HG03432 (cell line): ENCODE results near the gene HDAC10.
"Not testable (repeated sequence)": the region's sequence is repeated elsewhere in the genome, so short reads cannot be mapped to it uniquely, and the experiment has no call there.

Source experiments
- ATAC-seq: cut with Tn5 transposase; IDR thresholded peaks from one replicate; pipeline ENCODE4 v1.9.1; 2021; ENCODE audit warnings: mild to moderate bottlenecking, moderate library complexity; ENCODE audit not compliant: unreplicated experiment

Gene HDAC10

DNA sequence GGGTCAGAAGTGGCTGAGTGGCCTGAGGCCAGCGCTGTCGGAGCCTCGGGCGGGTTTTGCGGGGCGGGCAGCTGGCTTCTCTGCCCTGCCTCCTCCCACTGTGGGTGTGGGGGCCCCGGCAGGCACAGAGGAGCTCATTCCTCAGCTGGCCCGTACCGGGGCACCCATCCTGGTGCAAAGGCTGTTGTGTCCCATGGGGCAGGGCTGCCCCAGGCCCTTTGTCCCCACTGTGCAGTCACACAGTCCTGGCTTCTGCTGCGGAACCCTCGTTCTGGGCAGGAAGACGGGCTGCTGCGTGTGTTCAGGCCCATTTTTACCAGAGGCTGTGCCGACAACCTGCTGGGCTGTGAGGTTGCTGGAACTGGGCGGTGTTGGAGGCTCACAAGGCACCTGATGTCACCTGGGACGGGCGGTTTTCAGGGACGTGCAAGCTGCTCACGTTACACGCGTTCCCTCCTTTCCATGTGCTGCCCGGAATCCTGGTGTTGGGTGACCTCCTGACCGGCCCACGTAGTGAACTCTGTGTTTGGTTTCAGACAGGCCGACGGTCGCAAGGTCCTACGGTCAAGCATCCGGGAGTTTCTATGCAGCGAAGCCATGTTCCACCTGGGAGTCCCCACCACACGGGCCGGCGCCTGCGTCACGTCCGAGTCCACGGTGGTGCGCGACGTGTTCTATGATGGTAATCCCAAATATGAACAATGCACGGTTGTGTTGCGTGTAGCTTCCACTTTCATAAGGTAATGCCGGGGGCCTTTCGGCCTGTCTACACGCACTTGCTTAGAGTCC lies 45.1 kb downstream of the HDAC10 start:
- ATAC-seq = no peak

DNA sequence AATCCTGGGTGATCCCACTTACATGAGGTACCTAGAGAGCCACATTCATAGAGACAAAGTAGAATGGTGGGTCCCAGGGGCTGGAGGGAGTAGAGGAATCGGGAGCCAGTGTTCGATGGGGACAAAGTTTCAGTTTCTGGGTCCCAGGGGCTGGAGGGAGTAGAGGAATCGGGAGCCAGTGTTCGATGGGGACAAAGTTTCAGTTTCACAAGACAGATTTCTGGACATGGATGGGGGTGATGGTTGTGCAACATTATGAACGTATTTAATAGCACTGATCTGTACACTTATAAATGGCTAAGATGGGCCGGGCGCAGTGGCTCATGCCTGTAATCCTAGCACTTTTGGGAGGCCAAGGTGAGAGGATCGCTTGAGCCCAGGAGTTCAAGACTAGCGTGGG lies 46.1 kb downstream of the HDAC10 start:
- ATAC-seq = not testable (repeated sequence)

DNA sequence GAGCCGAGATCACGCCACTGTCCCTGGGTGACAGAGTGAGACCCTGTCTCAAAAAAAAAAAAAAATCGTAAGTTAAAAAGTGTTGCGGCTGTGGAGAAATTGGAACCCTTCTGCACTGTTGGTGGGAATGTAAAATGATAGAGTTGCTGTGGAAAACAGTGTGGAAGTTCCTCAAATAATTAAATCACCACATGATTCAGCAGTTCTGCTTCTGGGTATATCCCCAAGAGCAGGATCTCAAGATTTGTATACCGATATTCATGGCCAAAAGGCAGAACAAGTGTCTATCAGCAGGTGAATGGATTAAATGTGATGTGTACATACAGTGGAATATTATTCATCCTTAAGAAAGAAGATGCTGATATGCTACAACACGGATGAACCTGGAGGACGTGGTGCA lies 46.5 kb downstream of the HDAC10 start:
- no peak for ATAC-seq

DNA sequence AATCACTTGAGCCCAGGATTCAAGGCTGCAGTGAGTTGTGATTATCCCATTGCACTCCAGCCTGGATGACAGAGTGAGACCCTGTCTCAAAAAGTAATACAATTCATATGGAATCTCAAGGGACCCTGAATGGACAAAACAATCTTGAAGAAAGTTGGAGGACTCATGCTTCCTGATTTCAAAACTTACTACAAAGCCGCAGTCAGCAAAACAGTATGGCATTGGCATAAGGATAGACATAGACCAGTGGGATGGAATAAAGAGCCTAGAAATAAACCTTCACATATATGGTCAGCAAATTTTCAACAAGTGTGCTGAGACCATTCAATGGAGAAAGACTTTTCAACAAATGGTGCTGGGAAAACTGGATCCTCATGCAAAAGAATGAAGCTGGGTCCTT lies 47.8 kb downstream of the HDAC10 start:
- no peak for ATAC-seq

DNA sequence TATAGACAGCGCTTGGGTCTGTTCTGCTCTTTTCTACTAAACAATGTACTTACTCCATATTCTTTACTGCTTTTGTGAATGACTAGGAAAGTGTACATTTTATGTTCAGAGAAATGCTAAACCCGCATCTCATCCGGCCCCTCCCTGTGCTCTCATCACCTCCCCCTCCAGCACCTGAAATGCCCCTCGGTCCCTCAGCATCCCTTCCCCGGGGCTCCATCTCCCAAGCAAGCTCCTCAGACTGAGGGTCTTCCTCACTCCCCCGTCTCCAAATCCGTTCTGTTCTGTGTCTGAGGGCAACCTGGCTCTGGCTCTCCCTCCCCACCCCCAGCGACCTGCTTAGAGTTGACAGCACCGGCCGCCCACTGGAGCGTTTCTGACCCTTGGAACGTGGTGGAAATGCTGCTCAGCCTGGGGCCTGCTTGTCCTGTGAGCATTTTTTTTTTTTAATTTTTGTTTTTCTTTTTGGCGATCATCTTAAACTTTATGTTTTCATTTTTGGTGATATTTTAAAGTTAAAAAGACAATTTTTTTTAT lies 48.9 kb downstream of the HDAC10 start:
- no peak for ATAC-seq

DNA sequence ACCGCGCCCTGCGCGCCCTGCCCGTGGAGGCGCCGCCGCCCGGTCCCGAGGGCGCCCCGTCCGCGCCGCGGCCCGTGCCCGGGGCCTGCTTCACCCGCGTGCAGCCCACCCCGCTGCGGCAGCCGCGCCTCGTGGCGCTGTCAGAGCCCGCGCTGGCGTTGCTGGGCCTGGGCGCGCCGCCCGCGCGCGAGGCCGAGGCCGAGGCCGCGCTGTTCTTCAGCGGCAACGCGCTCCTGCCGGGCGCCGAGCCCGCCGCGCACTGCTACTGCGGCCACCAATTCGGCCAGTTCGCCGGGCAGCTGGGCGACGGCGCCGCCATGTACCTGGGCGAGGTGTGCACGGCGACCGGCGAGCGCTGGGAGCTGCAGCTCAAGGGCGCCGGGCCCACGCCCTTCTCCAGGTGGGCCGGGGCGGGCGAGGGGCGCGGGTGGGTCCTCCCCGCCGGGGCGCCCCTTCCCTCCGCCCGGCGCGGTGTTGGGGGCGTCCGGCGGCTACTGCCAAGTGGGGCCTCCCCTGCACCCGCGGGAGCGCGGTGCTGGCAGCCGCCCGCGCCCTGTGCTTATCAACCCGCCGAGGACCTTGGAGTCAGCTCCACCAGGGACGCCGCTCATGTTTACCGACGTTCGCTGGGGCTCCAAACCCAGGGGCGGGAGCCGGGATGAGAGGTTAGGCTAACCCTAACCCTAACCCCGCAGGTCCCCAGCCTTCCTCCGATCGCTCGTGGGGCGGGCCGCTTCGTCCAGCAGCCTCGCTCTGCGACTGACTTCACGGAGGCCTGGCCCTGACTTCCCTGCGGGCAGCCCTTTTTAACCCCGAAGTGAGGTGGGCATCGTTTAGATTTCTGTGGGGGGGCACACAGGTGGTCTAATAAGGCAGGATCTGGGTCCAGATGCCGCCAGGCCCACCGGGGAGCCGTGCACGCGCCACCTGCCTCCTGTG lies 49.6 kb downstream of the HDAC10 start:
- ATAC-seq = peak; percentile 15

DNA sequence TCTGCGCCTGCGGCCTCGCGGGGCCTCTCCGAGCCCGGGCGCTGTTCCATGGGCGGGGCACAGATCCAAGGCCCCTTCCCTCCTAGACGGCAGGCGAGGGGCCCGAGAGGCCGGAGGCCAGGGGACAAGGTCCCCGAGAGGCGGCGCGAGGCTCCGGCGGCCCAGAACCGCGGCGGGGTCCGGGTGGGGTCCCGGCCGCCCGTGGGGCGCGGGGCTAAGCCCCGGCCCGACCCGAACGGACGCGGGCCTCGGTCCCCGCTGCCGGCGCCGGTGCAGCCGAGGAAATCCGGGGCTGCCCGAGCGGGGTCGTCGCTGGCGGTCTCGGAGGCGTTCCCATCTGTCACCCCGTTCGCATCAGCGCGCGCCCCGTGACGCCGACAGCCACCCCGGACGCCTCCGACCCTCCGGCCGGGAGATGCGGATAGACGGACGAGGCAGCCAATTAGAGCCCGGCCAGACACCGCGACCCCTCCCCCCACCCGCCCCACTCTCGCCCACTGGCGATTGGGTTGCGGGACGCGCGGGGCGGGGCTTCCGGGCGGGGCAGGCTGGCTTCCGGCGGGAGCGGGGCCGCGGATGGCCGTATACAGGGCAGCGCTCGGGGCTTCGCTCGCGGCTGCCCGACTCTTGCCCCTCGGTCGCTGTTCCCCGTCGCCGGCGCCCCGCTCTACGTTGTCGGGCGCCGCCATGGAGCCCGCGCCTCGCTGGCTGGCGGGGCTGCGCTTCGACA lies 50.4 kb downstream of the HDAC10 start, which contains the start of gene SELENOO:
Gene SELENOO (plus strand): TSS at position 551 of the 730 bp plus-strand sequence. CDS start 26 bp downstream, at position 577.
- peak; percentile 67 for ATAC-seq

DNA sequence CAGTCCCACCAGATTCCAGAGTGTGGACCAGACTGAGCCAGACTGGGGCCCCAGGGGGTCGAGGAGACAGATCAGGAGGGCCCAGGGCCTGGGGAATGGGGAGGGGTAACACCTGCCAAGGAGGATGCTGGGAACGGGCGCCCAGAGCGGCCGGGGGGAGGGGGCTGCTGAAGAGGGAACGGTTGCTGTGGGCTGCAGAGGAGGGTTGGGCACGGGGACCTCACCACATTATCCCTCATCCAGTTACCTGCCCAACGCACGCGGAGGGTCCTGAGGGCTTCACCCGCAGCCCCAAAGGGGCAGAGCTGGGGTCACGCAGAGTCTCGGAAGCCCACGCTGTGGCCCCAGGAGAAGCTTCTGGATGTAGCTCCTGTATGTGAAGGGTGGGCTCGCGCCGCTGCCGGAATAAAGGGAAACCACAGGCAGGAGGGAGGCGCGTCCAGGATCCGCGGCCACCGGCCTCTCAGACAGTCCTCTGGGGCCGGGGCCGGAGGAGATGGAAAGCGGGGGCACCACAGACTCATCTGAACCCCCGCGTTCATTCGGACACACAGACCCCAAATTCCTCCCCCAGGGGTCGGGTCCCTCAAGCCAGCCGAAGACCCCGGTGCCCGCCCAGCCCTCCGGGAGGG lies 51.1 kb downstream of the HDAC10 start:
- no peak for ATAC-seq

DNA sequence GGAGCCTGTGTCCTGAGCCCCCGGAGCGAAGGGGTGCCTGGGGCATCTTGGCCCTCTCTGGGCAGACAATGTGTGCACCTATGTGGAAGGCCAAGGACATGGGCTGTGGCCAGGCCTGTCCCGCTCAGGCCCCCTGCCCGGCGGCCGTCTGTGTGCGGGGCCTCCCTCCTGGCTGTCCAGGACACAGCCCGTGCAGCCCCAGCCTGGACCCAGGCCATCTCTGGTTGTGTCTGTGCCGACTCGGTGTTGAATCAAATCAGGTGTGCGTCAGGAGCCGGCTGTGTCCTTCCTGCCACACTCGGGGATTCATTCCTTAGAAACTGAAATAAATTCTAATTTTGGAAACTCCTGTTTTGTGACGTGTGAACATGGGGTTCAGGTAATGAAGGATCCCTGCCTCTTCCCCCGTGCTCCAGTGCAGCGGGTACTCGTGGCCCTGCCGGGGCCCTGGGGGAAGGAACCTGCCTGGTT lies 51.8 kb downstream of the HDAC10 start:
- no peak for ATAC-seq

DNA sequence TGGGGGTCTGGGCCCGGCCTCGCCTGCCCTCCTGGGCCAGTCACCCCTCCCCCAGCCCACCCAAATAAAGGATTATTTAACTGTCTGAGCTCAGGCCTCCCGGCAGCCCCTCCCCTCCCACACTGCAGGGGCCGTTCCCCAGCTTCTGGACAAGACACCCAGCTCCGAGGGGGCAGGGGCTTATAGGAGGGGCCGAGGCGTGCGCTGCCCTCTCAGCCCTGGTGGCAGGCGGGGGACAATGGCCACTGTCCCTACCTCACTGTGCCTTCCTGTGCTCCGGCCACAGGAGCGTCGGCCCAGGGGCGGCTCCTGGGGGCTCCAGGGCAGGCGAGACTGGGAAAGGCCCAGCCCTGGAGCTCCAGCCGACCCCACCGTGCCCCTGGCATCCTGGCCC lies 52.4 kb downstream of the HDAC10 start:
- ATAC-seq = no peak

DNA sequence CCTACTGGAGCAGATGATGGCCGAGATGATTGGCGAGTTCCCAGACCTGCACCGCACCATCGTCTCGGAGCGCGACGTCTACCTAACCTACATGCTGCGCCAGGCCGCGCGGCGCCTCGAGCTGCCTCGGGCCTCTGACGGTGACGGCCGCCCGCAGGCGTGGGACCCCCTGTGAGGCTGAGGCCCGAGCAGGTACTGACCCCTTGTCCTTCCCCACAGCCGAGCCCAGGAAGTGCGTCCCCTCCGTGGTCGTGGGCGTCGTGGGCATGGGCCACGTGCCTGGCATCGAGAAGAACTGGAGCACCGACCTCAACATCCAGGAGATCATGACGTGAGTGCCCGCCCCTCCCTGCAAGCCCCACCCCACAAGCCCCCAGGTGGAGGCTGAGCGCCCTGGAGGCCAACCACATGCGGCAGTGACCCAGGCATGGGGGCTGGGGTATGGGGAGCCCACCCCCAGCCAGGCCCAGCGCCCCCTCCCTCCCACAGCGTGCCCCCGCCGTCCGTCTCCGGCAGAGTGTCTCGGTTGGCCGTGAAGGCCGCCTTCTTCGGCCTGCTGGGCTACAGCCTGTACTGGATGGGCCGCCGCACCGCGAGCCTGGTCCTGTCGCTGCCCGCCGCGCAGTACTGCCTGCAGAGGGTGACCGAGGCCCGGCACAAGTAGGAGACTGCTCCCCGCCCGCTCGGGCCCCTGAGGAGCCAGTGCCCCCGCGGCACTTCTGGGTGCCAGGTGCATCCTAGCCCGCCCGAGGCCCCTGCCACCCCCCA lies 53.0 kb downstream of the HDAC10 start:
- no peak for ATAC-seq

DNA sequence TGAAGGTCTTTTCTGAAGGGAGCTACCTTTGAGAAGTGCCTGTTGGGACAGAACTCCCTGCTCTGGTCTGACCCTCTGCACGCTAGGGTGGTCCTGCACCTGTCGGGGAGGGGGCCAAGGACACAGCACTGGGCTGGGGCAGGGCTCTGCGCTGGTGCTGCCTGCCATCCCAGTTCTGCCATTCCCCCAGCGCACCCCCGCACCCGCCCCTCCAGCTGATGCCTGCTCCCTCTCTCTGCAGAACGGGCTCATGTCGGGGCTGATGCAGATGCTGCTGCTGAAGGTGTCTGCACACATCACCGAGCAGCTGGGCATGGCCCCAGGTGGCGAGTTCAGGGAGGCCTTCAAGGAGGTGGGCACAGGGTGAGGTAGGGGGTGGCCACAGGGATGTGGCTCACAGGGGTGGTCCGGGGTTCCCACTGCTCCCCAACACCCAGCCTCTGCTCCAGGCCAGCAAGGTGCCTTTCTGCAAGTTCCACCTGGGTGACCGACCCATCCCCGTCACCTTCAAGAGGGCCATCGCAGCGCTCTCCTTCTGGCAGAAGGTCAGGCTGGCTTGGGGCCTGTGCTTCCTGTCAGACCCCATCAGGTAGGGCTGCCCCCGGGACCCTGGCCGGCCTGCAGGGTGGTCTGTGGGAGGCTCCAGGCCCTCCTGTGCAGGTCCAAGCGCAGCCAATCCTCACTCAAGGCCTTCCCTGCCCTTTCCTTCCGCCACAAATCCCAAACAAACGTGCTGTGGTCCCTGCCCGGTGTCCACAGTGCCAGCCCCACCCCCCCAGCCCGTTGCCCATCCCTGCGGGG lies 53.9 kb downstream of the HDAC10 start:
- ATAC-seq = no peak

DNA sequence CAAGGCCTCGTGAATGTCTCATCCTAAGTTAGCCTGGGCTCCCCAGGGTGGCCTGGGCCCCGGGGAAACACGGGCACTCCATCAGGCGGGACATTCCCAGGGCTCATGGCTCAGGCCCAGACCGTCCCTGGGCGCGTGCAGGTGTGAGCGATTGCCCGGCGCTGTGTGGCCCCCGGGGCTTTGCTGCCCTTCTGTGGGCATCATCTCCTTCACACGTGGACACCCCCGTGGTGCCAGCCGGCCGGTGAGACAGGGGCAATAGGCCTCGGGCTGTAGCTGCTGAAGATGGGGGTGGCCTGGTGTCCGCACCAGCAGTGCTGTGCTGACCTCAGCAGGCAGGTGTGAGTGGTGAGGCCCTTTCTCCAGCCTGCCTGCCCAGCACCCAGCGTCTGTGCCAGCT lies 54.8 kb downstream of the HDAC10 start:
- no peak for ATAC-seq
